GM12878 (cell line): Measurements from ENCODE around the gene STMP1. TPM values are rescaled to one million over a fixed set of nuclear protein-coding genes. Genes with fewer than 3 reads are reported as not detected.

ENCODE experiments used
- BACH1 ChIP-seq: fragments of 450-650 bp; IDR thresholded peaks from 2 replicates; pipeline ENCODE4 v1.6.1; 2017; ENCODE audit warnings: mild to moderate bottlenecking, borderline replicate concordance
- CBFB ChIP-seq: IDR thresholded peaks from 2 replicates; pipeline ENCODE4 v1.6.1; 2016; ENCODE audit warnings: antibody characterized with exemption, low read depth
- CBX5 ChIP-seq: sonication (generic); IDR thresholded peaks from 2 replicates; pipeline ENCODE4 v1.6.1; 2016; ENCODE audit warnings: low read depth, moderate library complexity, mild to moderate bottlenecking, inconsistent platforms
- CREB1 ChIP-seq: IDR thresholded peaks from 2 replicates; pipeline ENCODE4 v1.6.1; 2012; ENCODE audit warnings: low read depth, mild to moderate bottlenecking, inconsistent platforms
- E2F4 ChIP-seq: IDR thresholded peaks from 2 replicates; pipeline ENCODE4 v1.6.1; 2012; ENCODE audit warnings: low read depth, low read length, improper control_type of control experiment
- FOXK2 ChIP-seq: fragments of 450-650 bp; IDR thresholded peaks from 2 replicates; pipeline ENCODE4 v1.6.1; 2017; ENCODE audit warnings: mild to moderate bottlenecking, moderate library complexity
- HDAC2 ChIP-seq: fragments of 200-600 bp; sonication (generic); IDR thresholded peaks from 2 replicates; pipeline ENCODE4 v1.6.1; 2017
- IKZF2 ChIP-seq, 2 experiments: fragments of 450-650 bp; IDR thresholded peaks; 2 replicates each; pipeline ENCODE4 v1.6.1; 2017; ENCODE audit warnings: mild to moderate bottlenecking in 2 of 2, moderate library complexity in 2 of 2
- KAT2A ChIP-seq: conservative IDR thresholded peaks from 2 replicates; pipeline ENCODE4 v1.6.1; 2011; ENCODE audit warnings: low read depth, low read length; ENCODE audit not compliant: control insufficient read depth
- KDM1A ChIP-seq: fragments of 200-600 bp; sonication (generic); IDR thresholded peaks from 2 replicates; pipeline ENCODE4 v1.6.1; 2016; ENCODE audit warnings: borderline replicate concordance
- MLLT1 ChIP-seq: fragments of 450-650 bp; IDR thresholded peaks from 2 replicates; pipeline ENCODE4 v1.6.1; 2016; ENCODE audit warnings: mild to moderate bottlenecking
- NKRF ChIP-seq: fragments of 450-650 bp; conservative IDR thresholded peaks from 2 replicates; pipeline ENCODE4 v1.6.1; 2017; ENCODE audit warnings: mild to moderate bottlenecking, moderate library complexity
- NR2C2 ChIP-seq: IDR thresholded peaks from 2 replicates; pipeline ENCODE4 v1.6.1; 2011; ENCODE audit warnings: borderline replicate concordance, low read depth; ENCODE audit not compliant: control insufficient read depth, insufficient read length
- NR2F1 ChIP-seq: fragments of 450-650 bp; conservative IDR thresholded peaks from 2 replicates; pipeline ENCODE4 v1.6.1; 2017; ENCODE audit warnings: mild to moderate bottlenecking
- POLR2A ChIP-seq: IDR thresholded peaks from 2 replicates; pipeline ENCODE4 v1.6.1; 2011; ENCODE audit warnings: low read depth, mild to moderate bottlenecking, low read length
- RELA ChIP-seq: fragments of 450-650 bp; IDR thresholded peaks from 2 replicates; pipeline ENCODE4 v1.8.0; 2014; ENCODE audit warnings: borderline replicate concordance; ENCODE audit not compliant: partially characterized antibody
- RUNX3 ChIP-seq: IDR thresholded peaks from 2 replicates; pipeline ENCODE4 v1.6.1; 2012; ENCODE audit warnings: low read length, inconsistent platforms
- USF1 ChIP-seq: IDR thresholded peaks from 2 replicates; pipeline ENCODE4 v1.6.1; 2011; ENCODE audit warnings: borderline replicate concordance, low read depth, mild to moderate bottlenecking, moderate library complexity, mixed read lengths, low read length; ENCODE audit not compliant: insufficient read depth; ENCODE audit errors: extremely low read length
- polyA plus RNA-seq, 11 experiments: library from polyadenylated mRNA; depleted of rRNA in 4 of 11; unstranded in 6 of 11; stranded (reverse) in 5 of 11; fragments of >200 nt; fragmentation: Nextera tagmentation in 4 of 11; fragmentation: Illumina TruSeq in 1 of 11; extraction: Ambion mirVana in 4 of 11; extraction: Trizol in 1 of 11; gene quantifications; 1 replicate in 1 of 11; 2 replicates in 10 of 11; pipeline versions ENCODE4 v1.2.1 to v1.2.3, GENCODE V29; 2011 to 2016; ENCODE audit warnings: inconsistent platforms in 2 of 11, missing spikeins in 2 of 11, low read depth in 1 of 11
- total RNA-seq, 4 experiments: library from RNA; depleted of rRNA in 3 of 4; stranded (reverse); fragments of >200 nt in 3 of 4; fragmentation: Illumina TruSeq in 1 of 4; extraction: Trizol in 1 of 4; gene quantifications; 2 replicates each; pipeline versions ENCODE4 v1.2.1 to v1.2.3, GENCODE V29; 2013 to 2021
- TF ChIP-seq, protein P1 (sequence below): IDR thresholded peaks from 2 replicates; pipeline ENCODE4 v1.6.1; 2012; ENCODE audit warnings: low read length, inconsistent platforms
- TF ChIP-seq, protein P2 (sequence below): fragments of 450-650 bp; IDR thresholded peaks from 2 replicates; pipeline ENCODE4 v1.6.1; 2016; ENCODE audit warnings: mild to moderate bottlenecking
- TF ChIP-seq, protein P3 (sequence below): fragments of 450-650 bp; IDR thresholded peaks from 2 replicates; pipeline ENCODE4 v1.6.1; 2017; ENCODE audit warnings: mild to moderate bottlenecking

Gene STMP1
- total and polyA plus RNA-seq, 10 of the 15 experiments (the other 5 are each of a cell fraction or from before 2014, with no cell fraction given): 8.0 to 79.9 (median 24.7) TPM

DNA sequence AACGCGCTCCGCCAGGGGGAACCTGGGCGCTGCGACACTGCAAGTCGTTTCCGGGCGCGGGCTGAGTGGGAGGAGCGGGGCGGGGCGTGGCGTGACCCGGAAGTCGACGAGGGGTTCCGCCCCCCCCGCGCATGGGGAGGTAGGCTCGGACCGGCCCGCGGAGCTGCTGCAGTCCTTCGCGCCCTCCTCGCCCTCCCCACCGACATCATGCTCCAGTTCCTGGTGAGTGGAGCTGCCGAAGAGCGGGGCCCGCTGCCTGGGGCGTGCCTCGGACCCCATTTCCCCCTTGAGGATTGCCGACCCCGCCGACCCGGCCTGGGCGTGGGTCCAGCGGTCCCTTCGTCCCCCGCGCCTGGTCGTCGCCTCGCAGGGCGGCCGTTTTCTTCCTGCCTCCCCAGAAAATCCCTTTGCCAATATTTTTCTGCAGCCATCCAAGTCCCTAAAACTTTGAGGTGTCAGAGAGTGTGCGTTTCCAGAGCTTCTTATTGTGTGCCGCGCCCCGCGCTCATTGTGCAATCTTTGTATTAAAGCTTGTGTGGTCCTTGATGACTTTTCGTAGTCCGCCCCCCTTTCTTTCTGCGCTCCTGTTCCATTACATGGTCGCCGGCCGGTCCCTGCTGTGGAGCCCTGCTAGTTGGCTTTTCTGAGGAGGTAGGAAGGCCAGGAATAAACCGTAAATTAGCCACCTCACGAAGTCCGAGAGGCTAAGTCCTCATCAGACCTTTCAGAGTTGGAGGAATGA, at the start of gene STMP1 (continued):
- peak; percentile 46; the same call in 1 of the 2 replicates for TF ChIP-seq NKRF
- TF ChIP-seq POLR2A: peak; percentile 97
- no peak for TF ChIP-seq KDM1A
- TF ChIP-seq E2F4: peak; percentile 52; the same call in 1 of the 2 replicates
- TF ChIP-seq NR2C2: no peak
- TF ChIP-seq BACH1: peak; percentile 67
- TF ChIP-seq CBFB: peak; percentile 47
- TF ChIP-seq CREB1: peak; percentile 84
- TF ChIP-seq CBX5: peak; percentile 87; the same call in 1 of the 2 replicates
- peak; percentile 94 for TF ChIP-seq NR2F1
- TF ChIP-seq MLLT1: no peak
- no peak for TF ChIP-seq HDAC2
- TF ChIP-seq, protein P1, sequence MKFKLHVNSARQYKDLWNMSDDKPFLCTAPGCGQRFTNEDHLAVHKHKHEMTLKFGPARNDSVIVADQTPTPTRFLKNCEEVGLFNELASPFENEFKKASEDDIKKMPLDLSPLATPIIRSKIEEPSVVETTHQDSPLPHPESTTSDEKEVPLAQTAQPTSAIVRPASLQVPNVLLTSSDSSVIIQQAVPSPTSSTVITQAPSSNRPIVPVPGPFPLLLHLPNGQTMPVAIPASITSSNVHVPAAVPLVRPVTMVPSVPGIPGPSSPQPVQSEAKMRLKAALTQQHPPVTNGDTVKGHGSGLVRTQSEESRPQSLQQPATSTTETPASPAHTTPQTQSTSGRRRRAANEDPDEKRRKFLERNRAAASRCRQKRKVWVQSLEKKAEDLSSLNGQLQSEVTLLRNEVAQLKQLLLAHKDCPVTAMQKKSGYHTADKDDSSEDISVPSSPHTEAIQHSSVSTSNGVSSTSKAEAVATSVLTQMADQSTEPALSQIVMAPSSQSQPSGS: no peak
- TF ChIP-seq, protein P2, sequence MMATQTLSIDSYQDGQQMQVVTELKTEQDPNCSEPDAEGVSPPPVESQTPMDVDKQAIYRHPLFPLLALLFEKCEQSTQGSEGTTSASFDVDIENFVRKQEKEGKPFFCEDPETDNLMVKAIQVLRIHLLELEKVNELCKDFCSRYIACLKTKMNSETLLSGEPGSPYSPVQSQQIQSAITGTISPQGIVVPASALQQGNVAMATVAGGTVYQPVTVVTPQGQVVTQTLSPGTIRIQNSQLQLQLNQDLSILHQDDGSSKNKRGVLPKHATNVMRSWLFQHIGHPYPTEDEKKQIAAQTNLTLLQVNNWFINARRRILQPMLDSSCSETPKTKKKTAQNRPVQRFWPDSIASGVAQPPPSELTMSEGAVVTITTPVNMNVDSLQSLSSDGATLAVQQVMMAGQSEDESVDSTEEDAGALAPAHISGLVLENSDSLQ: no peak
- TF ChIP-seq IKZF2 (IDR thresholded peaks at IDR 0.05): no peak
- TF ChIP-seq RELA: peak; percentile 18
- no peak for TF ChIP-seq USF1
- TF ChIP-seq, protein P3, sequence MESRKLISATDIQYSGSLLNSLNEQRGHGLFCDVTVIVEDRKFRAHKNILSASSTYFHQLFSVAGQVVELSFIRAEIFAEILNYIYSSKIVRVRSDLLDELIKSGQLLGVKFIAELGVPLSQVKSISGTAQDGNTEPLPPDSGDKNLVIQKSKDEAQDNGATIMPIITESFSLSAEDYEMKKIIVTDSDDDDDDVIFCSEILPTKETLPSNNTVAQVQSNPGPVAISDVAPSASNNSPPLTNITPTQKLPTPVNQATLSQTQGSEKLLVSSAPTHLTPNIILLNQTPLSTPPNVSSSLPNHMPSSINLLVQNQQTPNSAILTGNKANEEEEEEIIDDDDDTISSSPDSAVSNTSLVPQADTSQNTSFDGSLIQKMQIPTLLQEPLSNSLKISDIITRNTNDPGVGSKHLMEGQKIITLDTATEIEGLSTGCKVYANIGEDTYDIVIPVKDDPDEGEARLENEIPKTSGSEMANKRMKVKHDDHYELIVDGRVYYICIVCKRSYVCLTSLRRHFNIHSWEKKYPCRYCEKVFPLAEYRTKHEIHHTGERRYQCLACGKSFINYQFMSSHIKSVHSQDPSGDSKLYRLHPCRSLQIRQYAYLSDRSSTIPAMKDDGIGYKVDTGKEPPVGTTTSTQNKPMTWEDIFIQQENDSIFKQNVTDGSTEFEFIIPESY: no peak
- TF ChIP-seq RUNX3: 0 out of 2 replicates have a peak, but pooled peaks have one; percentile 17
- no peak for TF ChIP-seq KAT2A
- no peak for TF ChIP-seq FOXK2
